Fibroblast of peridontal ligament (primary cell): ENCODE data around the gene GREB1.

Experiments
- DNase-seq: peaks from one replicate; pipeline ENCODE4 v3.0.0-alpha.2; 2010; ENCODE audit errors: extremely low read depth

GREB1 gene

DNA sequence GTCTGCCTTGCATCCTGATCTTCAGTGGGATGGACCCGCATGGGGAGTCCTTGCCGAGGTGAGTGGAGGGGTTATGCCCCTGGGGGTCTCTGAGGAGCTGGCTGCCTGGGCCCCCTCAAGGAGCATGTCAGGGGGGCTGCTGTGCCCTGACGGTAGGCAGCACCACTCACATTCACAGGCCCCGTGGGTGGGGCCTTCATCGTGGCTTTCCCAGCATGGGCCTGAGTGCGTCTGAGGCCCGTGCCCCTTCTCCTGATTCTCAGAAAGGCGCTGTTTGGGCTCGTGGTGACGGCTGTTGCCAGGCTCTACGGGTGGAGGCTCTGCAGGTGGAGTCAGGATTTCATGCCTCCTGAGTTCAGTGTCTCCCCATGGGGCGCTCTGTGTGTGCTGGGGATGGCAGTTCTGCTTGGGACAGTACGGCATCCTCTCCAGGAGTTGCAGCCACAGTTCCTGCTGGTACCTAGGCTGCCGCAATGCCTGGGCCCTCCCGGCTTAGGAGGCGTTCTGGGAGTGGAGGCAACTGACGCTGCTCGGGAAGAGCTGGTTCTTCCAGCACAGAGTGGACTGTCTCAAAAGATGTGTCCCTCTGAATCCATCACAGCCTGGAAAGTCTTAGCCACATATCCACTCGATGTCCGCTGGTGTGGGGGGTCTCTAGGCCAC is 78.8 kb downstream of the GREB1 start:
- no peak for DNase-seq

DNA sequence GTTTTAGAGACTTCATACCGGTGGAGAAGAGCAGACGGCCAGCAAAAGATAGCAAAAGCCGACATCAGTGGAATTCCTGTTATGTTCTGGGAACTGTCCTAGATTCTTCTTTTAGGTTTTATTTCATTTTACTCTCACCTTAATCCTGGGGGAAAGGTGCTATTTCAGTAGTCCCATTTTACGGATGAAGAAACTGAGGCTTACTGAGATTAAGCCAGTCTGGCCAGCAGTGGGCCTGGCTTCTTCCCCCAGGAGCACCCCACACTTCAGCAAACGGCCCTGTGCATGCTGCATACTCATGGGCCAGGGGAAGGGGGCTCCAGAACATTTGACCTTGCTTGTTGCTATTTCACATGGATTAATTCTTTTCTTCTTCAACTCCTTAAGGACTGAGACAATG is 79.5 kb downstream of the GREB1 start:
- DNase-seq = no peak

DNA sequence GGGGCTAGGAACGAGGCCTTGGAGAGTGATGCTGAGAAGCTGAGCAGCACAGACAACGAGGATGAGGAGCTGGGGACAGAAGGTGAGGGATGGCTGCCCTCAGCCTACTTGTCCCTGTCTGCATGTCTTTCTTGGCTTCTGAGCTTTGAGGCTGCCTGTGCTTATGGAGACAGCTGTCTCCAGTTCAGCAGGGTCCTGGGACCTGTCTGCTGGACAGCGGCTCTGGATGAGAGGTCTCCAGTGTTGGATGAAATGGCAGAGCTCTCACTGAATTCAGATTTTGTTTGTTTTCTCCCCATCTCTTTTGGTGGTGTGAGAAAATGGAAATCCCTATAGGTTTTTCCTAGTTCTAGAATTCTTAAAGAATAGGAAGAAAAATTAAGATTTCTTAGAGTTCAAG is 81.4 kb downstream of the GREB1 start:
- DNase-seq = no peak

DNA sequence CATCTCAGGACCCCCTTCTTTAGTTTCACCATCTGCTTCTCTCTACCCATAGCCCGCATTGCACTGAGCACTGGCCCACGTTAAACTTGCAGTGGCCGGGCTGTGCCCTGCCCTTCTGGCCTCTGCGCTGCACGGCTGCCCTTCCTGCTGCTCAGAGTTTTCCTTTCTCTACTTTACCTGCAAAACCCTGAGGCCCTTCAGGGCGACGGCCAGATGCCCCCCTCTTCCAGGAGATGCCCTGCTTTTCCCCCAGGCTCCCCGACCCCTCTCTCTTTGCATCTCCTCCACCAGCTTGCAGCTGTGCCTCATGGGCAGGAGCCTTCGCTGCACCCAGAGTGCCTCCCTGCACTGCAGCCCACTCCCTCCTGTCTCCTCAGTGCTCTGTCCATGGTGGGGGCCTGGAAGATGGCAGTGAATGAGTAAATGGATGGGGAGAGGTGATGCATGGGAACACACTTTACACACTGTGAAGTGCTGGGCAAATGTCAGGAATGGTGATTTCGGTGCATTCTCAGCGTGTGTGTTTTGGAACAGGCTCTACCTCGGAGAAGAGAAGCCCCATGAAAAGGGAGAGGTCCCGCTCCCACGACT is 82.3 kb downstream of the GREB1 start:
- DNase-seq = no peak

DNA sequence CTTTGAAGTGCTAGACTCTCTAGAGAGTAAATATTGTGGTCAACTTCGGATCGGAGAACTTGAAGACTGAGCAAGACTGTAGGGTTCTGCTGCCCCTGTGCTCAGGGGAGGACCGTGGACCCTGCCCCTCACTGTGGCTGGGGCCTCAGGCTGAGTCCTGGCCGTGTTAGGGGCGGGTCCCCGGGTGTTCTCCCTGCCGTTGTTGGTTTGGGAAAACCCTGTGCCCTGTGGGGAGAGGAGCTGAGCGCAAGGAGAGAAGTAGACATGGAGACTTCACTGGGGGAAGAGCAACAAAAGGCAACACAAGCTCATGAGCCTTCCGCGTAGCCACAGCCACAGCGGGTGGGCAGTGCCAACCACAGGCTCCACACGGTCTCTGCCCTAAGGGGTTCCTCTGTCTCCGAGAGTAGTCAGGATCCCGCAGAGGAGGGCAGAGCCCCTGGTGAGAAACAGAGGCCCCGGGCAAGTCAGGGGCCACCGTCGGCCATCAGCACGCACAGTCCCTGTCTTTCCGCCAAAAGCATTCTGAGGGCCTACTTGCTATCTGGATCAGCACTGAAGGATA is 83.1 kb downstream of the GREB1 start:
- no peak for DNase-seq

DNA sequence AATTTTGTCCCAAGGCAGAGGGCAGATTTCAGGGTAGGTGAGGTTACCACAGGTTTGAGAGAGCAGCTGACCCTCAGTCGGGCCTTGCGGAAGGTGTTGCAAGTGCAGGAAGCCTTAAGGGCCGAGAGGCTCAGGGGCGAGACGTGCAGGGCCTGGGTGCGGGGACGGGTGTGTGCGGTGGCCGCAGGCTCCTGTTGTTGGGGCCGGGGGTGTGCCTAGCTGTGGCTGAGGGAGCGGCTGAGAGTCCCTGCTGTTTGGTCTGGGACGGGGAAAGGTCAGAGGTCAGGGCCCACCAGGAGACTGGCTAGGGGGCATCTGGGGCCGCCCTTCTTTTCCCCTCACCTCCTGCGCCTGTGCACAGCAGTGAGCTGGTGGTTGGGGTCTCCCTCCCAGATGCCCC is 83.7 kb downstream of the GREB1 start:
- DNase-seq = no peak

DNA sequence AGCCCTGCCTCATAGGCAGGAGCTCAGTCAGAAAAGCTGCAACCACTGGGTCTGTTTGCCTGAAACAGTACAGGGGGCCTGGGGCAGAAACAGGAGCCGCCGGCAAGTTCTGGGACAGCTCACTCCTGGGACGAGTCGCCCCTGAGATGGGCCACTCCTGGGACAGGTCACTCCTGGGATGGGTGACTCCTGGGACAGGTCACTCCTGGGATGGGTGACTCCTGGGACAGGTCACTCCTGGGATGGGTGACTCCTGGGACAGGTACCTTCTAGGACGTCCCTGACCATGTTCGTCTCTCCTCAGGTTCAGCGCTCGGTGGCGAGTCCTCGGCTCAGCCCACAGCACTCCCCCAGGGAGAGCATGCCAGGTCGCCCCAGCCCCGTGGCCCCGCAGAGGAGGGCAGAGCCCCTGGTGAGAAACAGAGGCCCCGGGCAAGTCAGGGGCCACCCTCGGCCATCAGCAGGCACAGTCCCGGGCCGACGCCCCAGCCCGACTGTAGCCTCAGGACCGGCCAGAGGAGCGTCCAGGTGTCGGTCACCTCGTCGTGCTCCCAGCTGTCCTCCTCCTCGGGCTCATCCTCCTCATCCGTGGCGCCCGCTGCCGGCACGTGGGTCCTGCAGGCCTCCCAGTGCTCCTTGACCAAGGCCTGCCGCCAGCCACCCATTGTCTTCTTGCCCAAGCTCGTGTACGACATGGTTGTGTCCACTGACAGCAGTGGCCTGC is 84.3 kb downstream of the GREB1 start:
- no peak for DNase-seq

DNA sequence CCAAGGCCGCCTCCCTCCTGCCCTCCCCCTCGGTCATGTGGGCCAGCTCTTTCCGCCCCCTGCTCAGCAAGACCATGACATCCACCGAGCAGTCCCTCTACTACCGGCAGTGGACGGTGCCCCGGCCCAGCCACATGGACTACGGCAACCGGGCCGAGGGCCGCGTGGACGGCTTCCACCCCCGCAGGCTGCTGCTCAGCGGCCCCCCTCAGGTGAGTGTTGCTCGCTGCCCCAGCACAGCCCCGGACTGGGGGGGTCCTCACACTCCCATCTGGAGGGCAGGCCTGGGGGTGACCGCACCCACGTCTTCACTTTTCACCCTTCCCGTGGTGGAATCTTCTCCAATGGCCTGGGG is 84.8 kb downstream of the GREB1 start:
- DNase-seq = no peak

DNA sequence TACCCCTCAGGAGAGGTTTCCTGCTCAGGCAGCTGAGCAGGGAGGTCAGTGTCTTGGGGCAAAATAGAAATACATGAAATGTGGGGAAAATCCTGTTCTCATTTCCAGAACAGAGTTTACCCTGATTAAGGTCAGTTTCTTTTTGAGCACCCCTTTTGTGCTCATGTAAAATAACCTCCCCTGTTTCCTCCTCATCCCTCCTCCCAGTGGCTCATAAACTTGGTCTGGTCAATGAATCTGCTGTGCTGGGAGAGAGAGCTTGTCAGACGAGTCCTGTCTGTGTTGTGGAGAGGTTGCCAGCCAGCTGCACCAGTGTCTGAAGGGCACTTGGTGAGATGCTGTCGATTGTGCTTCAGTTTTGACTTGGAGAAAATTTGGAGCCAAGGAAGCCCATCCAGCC is 87.6 kb downstream of the GREB1 start:
- DNase-seq = no peak

DNA sequence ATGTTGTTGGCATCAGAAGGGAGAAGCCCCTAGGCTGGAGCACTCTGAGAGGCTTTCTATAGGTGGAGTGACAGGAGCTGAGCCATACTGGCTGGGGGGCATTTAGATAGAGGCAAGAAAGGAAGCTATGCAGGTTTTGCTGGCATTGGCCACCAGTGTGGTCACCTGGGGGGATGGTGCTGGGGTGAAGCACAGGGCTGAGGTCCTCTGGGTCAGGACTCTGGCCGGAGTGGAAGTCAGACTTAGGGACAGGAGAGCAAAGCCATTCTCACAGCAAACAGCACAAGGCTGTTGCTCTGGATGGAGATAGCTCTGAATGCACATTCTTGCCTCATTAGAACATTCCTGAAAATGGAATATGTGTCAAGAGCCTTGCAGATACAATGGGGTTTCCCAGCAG is 88.8 kb downstream of the GREB1 start:
- DNase-seq = no peak

DNA sequence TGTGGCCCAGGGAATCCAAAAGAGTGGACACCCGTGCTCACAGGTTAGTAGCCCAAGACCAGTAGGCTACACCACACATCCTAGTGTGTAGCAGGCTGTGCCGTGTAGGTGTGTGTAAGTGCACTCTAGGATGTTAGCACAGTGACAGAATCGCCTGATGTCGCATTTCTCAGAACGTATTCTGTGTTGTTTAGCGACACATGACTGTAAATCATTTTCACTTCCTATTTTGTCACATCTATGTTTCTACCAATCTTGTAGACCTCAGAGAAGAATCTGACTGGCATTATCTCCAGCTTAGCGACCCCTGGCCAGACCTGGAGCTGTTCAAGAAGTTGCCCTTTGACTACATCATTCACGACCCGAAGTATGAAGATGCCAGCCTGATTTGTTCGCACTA is 91.0 kb downstream of the GREB1 start:
- no peak for DNase-seq

DNA sequence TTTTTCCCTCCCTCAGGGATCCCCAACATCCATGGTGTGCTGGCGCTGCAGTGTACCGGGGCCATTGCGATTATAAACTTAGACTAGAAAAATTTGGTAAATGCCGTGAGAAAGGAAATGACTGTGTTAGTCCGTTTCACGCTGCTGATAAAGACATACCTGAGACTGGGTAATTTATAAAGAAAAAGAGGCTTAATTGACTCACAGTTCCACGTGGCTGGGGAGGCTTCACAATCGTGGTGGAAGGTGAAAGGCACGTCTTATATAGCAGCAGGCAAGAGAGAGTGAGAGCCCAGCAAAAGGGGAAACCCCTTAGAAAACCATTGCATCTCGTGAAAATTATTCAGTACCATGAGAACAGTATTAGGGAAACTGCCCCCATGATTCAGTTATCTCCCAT is 91.8 kb downstream of the GREB1 start:
- DNase-seq = no peak

DNA sequence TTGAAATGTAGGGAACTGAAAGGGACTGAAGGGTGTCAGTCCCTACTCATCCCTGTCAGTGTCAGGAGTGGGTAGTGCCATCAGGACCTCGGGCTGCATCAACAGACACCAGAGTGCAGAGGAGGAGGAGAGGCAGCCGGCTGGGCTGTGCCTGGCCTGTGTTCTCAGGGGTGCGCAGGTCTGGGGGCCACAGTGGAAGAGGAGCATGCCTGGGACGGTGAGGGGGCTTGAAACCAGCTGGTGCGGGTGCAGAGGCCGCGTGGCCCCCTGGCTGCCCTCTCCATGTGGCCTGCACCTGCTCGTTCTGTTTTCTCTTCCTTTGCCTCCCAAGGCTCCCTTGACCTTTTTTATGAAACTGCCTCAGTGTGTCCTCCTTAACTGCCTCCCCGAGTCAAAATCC is 94.8 kb downstream of the GREB1 start:
- DNase-seq = no peak

DNA sequence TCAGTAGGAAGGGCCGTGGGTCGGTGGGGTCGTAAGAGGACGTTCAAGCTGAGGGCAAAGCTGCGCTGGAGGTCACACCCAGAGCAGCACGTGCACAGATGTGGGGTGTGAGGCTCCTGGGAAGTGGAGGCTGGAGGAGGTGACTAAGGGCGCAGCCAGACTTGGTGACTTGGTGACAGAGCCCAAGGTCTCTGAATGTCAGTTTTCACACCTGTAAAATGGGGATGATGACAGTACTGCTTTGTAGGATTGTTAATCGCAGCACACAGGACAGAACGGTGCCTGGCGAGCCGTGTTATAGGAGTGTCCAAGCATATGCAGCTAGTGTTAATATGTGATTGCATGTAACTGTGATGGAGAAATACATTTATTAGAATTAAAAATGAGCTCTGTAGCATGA is 95.4 kb downstream of the GREB1 start:
- DNase-seq = no peak

DNA sequence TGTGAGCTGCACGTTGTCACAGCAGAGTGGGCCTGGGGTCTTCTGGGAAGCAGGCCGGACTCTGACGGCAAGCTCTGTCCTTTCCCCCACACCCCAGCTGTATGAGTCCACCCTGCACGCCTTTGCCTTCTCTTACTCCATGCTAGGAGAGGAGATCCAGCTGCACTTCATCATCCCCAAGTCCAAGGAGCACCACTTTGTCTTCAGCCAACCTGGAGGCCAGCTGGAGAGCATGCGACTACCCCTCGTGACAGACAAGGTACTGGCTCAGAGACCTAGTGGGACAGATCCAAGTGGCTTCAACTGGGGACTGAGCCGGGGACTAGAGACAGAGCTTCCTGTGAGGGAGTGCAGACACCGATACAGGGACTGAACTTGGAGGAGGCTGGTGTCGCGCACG is 96.0 kb downstream of the GREB1 start:
- DNase-seq = no peak

DNA sequence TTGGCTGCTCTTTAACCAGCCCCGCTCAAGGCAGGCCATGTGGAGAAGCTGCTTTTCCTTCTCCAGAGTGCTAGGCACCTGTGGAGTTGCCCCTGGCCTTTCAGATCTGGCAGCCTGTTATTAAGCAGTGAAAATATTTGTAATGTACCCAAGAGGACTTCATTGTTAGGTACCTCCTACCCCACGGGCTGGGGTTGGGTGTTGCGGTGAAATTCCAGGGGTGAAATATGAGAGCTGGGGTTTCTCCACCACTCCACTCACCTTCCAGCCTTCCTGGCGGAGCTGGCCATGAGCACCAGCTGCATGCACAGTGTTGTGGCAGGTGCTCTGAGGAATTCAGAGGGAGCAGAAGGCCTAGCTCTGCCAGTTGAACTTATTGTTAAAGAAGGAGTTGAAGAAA is 97.0 kb downstream of the GREB1 start:
- no peak for DNase-seq

DNA sequence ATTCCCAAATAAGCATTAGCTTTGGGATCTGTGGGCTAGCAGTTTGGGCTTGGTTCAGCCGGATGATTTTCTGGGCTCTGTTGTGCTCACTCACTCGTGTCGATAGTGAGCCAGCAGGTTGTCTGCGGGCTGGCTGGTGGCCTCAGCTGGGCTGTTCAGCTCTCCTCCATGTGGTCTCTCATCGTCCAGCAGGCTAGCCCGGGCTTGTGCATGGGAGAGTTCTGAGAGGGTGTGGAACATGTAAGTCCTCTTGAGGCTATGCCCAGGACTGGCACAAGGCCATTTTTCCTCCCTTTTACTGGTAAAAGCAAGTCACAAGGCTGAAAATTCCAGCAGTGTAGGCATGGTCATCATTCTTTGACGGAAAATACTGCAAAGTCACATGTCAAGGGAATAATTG is 97.6 kb downstream of the GREB1 start:
- DNase-seq = peak; percentile 17

DNA sequence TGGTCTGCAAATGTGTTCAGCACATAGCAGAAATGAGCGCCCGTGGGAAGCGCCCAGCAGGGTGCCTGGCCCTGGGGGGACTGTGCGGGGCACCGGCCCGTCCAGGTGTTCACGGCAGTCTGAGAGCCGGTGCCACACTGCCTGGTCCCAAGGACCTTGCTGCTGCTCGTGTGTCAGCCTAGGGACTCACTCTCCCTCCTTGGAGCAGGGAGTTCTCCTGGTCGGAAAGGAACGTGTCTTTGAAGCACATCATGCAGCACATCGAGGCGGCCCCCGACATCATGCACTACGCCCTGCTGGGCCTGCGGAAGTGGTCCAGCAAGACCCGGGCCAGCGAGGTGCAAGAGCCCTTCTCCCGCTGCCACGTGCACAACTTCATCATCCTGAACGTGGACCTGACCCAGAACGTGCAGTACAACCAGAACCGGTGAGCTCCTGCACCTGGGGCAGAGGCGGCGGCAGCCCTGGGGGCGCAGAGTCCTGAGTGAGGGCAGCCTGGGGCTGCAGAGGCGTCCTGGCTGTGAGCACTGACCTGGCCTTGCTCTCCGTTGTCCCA is 100.2 kb downstream of the GREB1 start:
- no peak for DNase-seq

DNA sequence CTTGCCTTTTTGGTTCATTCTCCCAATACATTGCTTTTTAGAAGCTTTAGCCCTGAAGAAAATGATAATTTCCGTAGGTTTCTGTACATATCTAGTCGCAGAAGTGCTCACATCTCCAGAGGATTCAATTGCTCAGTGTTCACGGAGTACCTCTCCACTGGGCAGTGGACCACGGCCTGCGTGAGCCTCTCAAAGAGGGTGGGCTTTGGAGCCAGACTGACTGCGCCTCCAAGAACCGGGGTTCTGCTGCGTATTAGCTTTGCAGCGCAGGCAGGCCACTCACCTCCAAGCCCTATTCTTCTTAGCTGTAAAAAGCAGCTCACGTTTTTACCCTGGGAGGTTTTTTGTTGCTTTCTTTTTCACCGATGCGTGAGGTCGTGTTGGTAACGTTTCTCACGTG is 100.7 kb downstream of the GREB1 start:
- DNase-seq = no peak

DNA sequence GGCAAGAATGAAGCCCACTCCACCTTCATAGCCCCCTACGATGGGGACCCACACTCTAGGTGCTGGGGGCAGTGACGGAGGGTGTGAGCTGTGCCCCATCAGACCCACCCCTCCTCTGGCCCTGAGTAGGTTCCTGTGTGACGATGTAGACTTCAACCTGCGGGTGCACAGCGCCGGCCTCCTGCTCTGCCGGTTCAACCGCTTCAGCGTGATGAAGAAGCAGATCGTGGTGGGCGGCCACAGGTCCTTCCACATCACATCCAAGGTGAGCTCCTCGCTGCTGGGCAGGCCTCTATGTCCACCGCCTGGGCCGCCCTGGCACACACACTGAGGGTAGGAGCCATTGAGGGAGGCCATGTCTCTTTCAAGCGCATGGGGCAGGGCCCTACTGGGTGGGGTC is 101.3 kb downstream of the GREB1 start:
- no peak for DNase-seq

DNA sequence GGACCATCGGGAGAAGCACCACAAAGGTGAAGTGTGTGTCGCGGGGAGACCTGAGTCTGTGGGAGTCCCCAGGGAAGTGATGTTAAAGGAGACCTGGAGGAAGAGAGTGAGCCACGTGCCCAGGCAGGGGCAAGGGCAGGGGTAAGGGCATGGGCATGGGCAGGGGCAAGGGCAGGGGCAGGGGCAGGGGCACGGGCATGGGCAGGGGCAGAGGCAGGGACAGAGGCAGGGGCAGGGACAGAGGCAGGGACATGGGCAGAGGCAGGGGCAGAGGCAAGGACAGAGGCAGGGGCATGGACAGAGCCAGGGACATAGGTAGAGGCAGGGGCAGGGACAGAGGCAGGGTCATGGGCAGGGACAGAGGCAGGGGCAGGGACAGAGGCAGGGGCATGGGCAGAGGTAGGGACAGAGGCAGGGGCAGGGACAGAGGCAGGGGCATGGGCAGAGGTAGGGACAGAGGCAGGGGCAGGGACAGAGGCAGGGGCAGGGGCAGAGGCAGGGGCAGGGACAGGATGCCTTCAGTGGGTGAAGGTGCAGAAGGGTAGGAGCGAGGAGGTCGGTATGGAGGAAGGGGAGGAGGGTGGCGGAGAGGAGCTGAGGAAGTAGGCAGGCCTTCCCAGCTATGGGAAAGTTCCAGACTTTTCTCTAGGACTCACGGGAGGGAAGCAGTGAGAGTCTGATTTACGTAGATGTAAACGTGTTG is 102.9 kb downstream of the GREB1 start:
- DNase-seq = no peak

DNA sequence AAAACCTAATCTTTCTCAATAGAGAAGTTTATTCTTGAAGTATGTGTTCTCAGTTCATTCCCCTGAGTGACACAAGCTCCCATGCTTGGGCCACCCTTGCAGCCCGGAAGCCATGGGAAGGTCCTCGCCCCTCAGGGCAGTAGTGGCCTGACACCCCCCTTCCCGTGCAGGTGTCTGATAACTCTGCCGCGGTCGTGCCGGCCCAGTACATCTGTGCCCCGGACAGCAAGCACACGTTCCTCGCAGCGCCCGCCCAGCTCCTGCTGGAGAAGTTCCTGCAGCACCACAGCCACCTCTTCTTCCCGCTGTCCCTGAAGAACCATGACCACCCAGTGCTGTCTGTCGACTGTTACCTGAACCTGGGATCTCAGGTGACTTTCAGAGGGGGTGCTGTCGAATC is 103.7 kb downstream of the GREB1 start:
- DNase-seq = no peak
